WTC11 (cell line): ENCODE results near the gene COQ9. TPM values are rescaled to one million over a fixed set of nuclear protein-coding genes. Genes with fewer than 3 reads are reported as not detected.
A peak's percentile ranks its signal among the peaks of the same experiment; 100 is the strongest.

Source experiments
- ATAC-seq: fragments of 200-7000 bp; cut with Tn5 transposase; 2 replicates; pipeline ENCODE4 v1.10.0; 2021; ENCODE audit warnings: mild to moderate bottlenecking, moderate library complexity
- CTCF ChIA-PET: fragments of 300-600 bp; sonication (Branson Sonifier 250); formaldehyde crosslinking; loops from one replicate; lab custom pipeline; 2021; ENCODE audit warnings: antibody characterized with exemption; lab: Charles Lee
- POLR2A ChIA-PET: fragments of 350-600 bp; sonication (Branson Sonifier 250); formaldehyde crosslinking; loops from one replicate; lab custom pipeline; 2021; ENCODE audit warnings: antibody characterized with exemption; lab: Charles Lee
- DNase-seq: peaks from one replicate; pipeline ENCODE4 v3.0.0; 2021; ENCODE audit warnings: low spot score
- H3K27ac Mint-ChIP-seq: 2 replicates; pipeline ENCODE4 v1.8.0; 2021; ENCODE audit warnings: mixed read lengths
- H3K27me3 Mint-ChIP-seq: 2 replicates; pipeline ENCODE4 v1.8.0; 2021; ENCODE audit warnings: low read depth, mild to moderate bottlenecking, moderate library complexity, mixed read lengths
- H3K36me3 Mint-ChIP-seq: 2 replicates; pipeline ENCODE4 v1.8.0; 2021; ENCODE audit warnings: mixed read lengths
- H3K4me1 Mint-ChIP-seq: 2 replicates; pipeline ENCODE4 v1.8.0; 2022; ENCODE audit warnings: mixed read lengths
- H3K4me3 Mint-ChIP-seq: 2 replicates; pipeline ENCODE4 v1.8.0; 2021; ENCODE audit warnings: mild to moderate bottlenecking, moderate library complexity, mixed read lengths
- H3K9me3 Mint-ChIP-seq: 2 replicates; pipeline ENCODE4 v1.8.0; 2021; ENCODE audit warnings: mixed read lengths
- CDX4 ChIP-seq: fragments of 250-450 bp; sonication (Bioruptor Pico); IDR thresholded peaks from 2 replicates; pipeline ENCODE4 v1.9.0; 2021; ENCODE audit warnings: moderate library complexity, mild to moderate bottlenecking, inconsistent platforms, borderline replicate concordance
- CREB1 ChIP-seq: sonication (generic); formaldehyde crosslinking; IDR thresholded peaks from 2 replicates; pipeline ENCODE4 v1.8.0; 2023; ENCODE audit warnings: mild to moderate bottlenecking, missing genetic modification reagents
- FOXP1 ChIP-seq: sonication (generic); formaldehyde crosslinking; IDR thresholded peaks from 2 replicates; pipeline ENCODE4 v1.8.0; 2022; ENCODE audit warnings: missing genetic modification reagents, mild to moderate bottlenecking, moderate library complexity, borderline replicate concordance
- GABPB1 ChIP-seq: sonication (generic); formaldehyde crosslinking; IDR thresholded peaks from 2 replicates; pipeline ENCODE4 v1.8.1; 2023; ENCODE audit warnings: mild to moderate bottlenecking, missing genetic modification reagents
- NFE2L1 ChIP-seq: sonication (generic); formaldehyde crosslinking; IDR thresholded peaks from 2 replicates; pipeline ENCODE4 v1.8.1; 2023; ENCODE audit warnings: missing genetic modification reagents
- PREB ChIP-seq: sonication (generic); formaldehyde crosslinking; IDR thresholded peaks from 2 replicates; pipeline ENCODE4 v1.8.1; 2022; ENCODE audit warnings: mild to moderate bottlenecking, missing genetic modification reagents, moderate library complexity, borderline replicate concordance
- SMAD4 ChIP-seq: sonication (generic); formaldehyde crosslinking; IDR thresholded peaks from 2 replicates; pipeline ENCODE4 v1.8.0; 2022; ENCODE audit warnings: mild to moderate bottlenecking, missing genetic modification reagents
- SP1 ChIP-seq: sonication (generic); formaldehyde crosslinking; conservative IDR thresholded peaks from 2 replicates; pipeline ENCODE4 v1.8.1; 2022; ENCODE audit warnings: missing genetic modification reagents
- TEAD4 ChIP-seq: sonication (generic); formaldehyde crosslinking; IDR thresholded peaks from 2 replicates; pipeline ENCODE4 v1.8.0; 2022; ENCODE audit warnings: mild to moderate bottlenecking, missing genetic modification reagents
- ZNF671 ChIP-seq: fragments of 250-450 bp; sonication (Bioruptor Pico); IDR thresholded peaks from 2 replicates; pipeline ENCODE4 v1.8.0; 2021; ENCODE audit warnings: mild to moderate bottlenecking
- total RNA-seq: library from RNA; stranded (reverse); gene quantifications from 3 replicates; pipeline ENCODE4 v1.2.3, GENCODE V29; 2021
- TF ChIP-seq, protein P1 (sequence below): sonication (generic); formaldehyde crosslinking; IDR thresholded peaks from 2 replicates; pipeline ENCODE4 v1.8.1; 2023; ENCODE audit warnings: mild to moderate bottlenecking, moderate library complexity, missing genetic modification reagents

COQ9 gene
- total RNA-seq, 1 experiment from 2014 or later, result 39.2 TPM

GRCh38 chr16:57485091-57485915 lies 38.0 kb downstream of the COQ9 start:
- TF ChIP-seq FOXP1 (CRISPR knock-in tag) (0 out of 2 replicates have a peak, but pooled peaks have one; percentile 24), ZNF671 (CRISPR knock-in tag) (no peak)
- Mint-ChIP-seq H3K36me3 (0 out of 2 replicates have a peak, but pooled peaks cover 4% of the 10 kb centered on the region), H3K27ac (no peak overlapping the region), H3K9me3 (peaks cover 15% of the 10 kb centered on the region), H3K4me1 (peaks cover 20% of the 10 kb centered on the region), H3K4me3 (peak overlapping the region; percentile 76), H3K27me3 (peaks cover 21% of the 10 kb centered on the region)
- DNase-seq (no peak), ATAC-seq (no peak)
- ChIA-PET POLR2A (interaction anchor here (1.7 kb wide), 1 partner anchor 9 kb away, joined by 7 read pairs; no protein-coding TSS in a partner anchor), CTCF (interaction anchor here (0.8 to 3.3 kb wide), 8 partner anchors 13 to 66 kb away, joined by 3 to 48 read pairs (median 4); partner anchors contain the start of genes CCDC102A and POLR2C)

GRCh38 chr16:57485916-57486857 lies 38.9 kb downstream of the COQ9 start, which contains the start of gene DOK4:
TSS of gene DOK4 (minus strand) at chr16:57486493. CDS start at chr16:57479507, 6,986 bp downstream.
- peak; percentile 92 for ATAC-seq
- peak; percentile 80 for DNase-seq
- Mint-ChIP-seq H3K9me3 (peaks cover 15% of the 10 kb centered on the region), H3K36me3 (0 out of 2 replicates have a peak, but pooled peaks cover 4% of the 10 kb centered on the region), H3K27ac (no peak within 1 kb of the TSS), H3K4me3 (peak within 1 kb of the TSS; percentile 76), H3K27me3 (peaks cover 21% of the 10 kb centered on the region)
- 0 out of 2 replicates have a peak, but pooled peaks have one; percentile 18 for TF ChIP-seq GABPB1 (CRISPR knock-in tag)
- 0 out of 2 replicates have a peak, but pooled peaks have one; percentile 27 for TF ChIP-seq NFE2L1 (CRISPR knock-in tag)
- TF ChIP-seq, protein P1, sequence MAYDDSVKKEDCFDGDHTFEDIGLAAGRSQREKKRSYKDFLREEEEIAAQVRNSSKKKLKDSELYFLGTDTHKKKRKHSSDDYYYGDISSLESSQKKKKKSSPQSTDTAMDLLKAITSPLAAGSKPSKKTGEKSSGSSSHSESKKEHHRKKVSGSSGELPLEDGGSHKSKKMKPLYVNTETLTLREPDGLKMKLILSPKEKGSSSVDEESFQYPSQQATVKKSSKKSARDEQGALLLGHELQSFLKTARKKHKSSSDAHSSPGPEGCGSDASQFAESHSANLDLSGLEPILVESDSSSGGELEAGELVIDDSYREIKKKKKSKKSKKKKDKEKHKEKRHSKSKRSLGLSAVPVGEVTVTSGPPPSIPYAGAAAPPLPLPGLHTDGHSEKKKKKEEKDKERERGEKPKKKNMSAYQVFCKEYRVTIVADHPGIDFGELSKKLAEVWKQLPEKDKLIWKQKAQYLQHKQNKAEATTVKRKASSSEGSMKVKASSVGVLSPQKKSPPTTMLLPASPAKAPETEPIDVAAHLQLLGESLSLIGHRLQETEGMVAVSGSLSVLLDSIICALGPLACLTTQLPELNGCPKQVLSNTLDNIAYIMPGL (CRISPR knock-in tag), result no peak
- TF ChIP-seq SP1 (CRISPR knock-in tag), result peak; percentile 74
- TF ChIP-seq, all 79 proteins: peak for 3
- POLR2A ChIA-PET, result interaction anchor here (1.7 kb wide), 1 partner anchor 10 kb away, joined by 7 read pairs; no protein-coding TSS in a partner anchor
- peaks cover 16% of the 10 kb centered on the region for H3K4me1 Mint-ChIP-seq
- CTCF ChIA-PET, result interaction anchor here (0.6 to 3.3 kb wide), 10 partner anchors 10 to 67 kb away, joined by 3 to 48 read pairs (median 4); partner anchors contain the start of genes CCDC102A and POLR2C

GRCh38 chr16:57486858-57487834 lies 39.9 kb downstream of the COQ9 start:
- H3K27me3 Mint-ChIP-seq, result peaks cover 21% of the 10 kb centered on the region
- H3K4me1 Mint-ChIP-seq, result peaks cover 16% of the 10 kb centered on the region
- no peak overlapping the region for H3K27ac Mint-ChIP-seq
- CTCF ChIA-PET, result interaction anchor here (0.8 to 3.3 kb wide), 9 partner anchors 10 to 50 kb away, joined by 3 to 48 read pairs (median 4); partner anchors contain the start of genes CCDC102A and POLR2C
- H3K36me3 Mint-ChIP-seq, result 0 out of 2 replicates have a peak, but pooled peaks cover 4% of the 10 kb centered on the region
- no peak for ATAC-seq
- POLR2A ChIA-PET, result interaction anchor here (1.7 kb wide), 1 partner anchor 11 kb away, joined by 7 read pairs; no protein-coding TSS in a partner anchor
- DNase-seq, result no peak
- H3K4me3 Mint-ChIP-seq, result peak overlapping the region; percentile 63
- peaks cover 15% of the 10 kb centered on the region for H3K9me3 Mint-ChIP-seq
- TF ChIP-seq TEAD4 (CRISPR knock-in tag) (no peak), SMAD4 (CRISPR knock-in tag) (no peak), CREB1 (CRISPR knock-in tag) (no peak), PREB (no peak), CDX4 (no peak)
